Measurements from ENCODE around the gene RFX7. TPM values are rescaled to one million over a fixed set of nuclear protein-coding genes. Genes with fewer than 3 reads are reported as not detected.

The RFX7 gene
- total RNA-seq, 4 donors from 2014 or later = 8.7 to 51.5 (median 12.9) TPM

DNA sequence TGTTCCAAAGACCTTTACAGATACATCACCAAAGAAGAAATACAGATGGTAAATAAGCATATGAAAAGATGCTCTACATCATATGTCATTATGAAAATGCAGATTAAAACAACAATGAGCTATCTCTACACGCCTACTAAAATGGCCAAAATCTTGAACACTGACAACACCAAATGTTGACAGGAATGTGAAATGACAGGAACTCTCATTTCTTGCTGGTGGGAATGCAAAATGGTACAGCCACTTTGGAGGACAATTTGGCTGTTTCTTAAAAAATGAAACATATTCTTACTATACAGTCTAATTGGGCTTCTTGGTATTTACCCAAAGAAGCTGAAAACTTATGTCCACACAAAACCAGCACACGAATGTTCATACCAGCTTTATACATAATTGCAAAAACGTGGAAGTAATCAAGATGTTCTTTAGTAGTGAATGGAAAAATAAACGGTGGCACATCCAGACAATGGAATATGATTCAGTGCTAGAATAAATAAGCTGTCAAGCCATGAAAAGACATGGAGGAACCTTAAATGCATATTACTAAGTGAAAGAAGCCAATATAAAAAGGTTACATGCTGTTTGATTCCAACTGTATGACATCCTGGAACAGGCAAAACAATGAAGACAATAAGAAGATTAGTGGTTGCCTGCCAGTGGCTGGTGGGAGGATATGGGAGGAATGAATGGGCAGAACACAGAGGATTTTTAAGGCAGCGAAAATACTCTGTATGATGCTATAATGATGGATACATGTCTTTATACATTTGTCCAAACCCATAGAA is 169.0 kb downstream of the RFX7 start:
- Histone ChIP-seq H3K4me3 (no peak overlapping the region), H3K27me3 (no peaks in the 10 kb centered on the region), H3K9me3 (no peaks in the 10 kb centered on the region), H3K27ac (no peak overlapping the region), H3K4me1 (no peaks in the 10 kb centered on the region), H3K36me3 (no peaks in the 10 kb centered on the region)
- no peak for DNase-seq
- WGBS, 2 donors (ENCODE audit: low coverage in 1 of 2) = 53 to 54% methylated on average over 5 of the region's 5 CpGs
- intact Hi-C loops (cut with DNase I; ENCODE audit: low total_unique reads) = no loop called here
- in situ Hi-C loops (cut with MboI; ENCODE audit: low pct_ligation_motif_present in 1 of 4, low pct_unique_long_range_greater_than_20kb in 1 of 4, low sequenced_read_pairs in 3 of 4) = no loop called here
- no peak for TF ChIP-seq EP300 (IDR thresholded peaks at IDR 0.05; ENCODE audit: low read depth)
- TF ChIP-seq POLR2A (IDR thresholded peaks at IDR 0.05) = no peak
- TF ChIP-seq, protein P1, sequence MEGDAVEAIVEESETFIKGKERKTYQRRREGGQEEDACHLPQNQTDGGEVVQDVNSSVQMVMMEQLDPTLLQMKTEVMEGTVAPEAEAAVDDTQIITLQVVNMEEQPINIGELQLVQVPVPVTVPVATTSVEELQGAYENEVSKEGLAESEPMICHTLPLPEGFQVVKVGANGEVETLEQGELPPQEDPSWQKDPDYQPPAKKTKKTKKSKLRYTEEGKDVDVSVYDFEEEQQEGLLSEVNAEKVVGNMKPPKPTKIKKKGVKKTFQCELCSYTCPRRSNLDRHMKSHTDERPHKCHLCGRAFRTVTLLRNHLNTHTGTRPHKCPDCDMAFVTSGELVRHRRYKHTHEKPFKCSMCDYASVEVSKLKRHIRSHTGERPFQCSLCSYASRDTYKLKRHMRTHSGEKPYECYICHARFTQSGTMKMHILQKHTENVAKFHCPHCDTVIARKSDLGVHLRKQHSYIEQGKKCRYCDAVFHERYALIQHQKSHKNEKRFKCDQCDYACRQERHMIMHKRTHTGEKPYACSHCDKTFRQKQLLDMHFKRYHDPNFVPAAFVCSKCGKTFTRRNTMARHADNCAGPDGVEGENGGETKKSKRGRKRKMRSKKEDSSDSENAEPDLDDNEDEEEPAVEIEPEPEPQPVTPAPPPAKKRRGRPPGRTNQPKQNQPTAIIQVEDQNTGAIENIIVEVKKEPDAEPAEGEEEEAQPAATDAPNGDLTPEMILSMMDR (IDR thresholded peaks at IDR 0.05) = no peak
- TF ChIP-seq POLR2AphosphoS5 (IDR thresholded peaks at IDR 0.05) = no peak

DNA sequence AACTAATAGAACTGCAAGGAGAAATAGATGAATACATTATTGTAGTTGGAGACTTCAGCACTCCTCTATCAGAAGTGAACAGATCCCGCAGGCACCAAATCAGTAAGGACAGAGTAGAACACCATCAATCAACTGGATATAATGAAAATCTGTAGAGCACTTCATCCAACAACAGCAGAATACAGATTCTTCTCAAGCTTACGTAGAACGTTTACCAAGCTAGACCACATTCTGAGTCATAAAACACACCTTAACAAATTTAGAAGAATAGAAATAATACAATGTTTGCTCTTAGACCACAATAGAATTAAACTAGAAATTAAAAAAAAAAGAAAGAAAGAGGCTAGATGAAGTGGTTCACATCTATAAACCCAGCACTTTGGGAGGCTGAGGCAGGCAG is 179.5 kb downstream of the RFX7 start:
- in situ Hi-C loops (cut with MboI; ENCODE audit: low pct_ligation_motif_present in 1 of 4, low pct_unique_long_range_greater_than_20kb in 1 of 4, low sequenced_read_pairs in 3 of 4) = no loop called here
- TF ChIP-seq, protein P1 (IDR thresholded peaks at IDR 0.05) = no peak
- no peak for TF ChIP-seq POLR2AphosphoS5 (IDR thresholded peaks at IDR 0.05)
- TF ChIP-seq EP300 (IDR thresholded peaks at IDR 0.05; ENCODE audit: low read depth) = no peak
- TF ChIP-seq POLR2A (IDR thresholded peaks at IDR 0.05) = no peak

DNA sequence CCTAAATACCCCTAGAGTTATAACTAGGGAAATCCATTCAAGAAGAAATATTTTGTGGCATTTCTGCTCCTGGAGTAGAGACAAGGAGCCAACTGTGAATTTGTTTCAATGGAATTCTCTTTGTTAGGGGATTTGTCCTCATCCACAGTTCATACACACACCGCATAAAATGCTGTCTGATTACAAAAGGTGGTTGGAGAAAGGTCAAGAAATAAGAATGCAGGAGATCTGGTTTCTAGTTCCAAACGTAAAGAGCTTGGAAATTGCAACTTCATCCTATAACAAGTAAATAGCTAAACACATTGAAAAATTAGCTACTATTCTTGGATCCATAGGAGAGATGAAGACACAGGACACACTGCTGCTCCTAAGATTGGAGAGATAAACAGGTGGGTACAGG is 184.0 kb downstream of the RFX7 start:
- in situ Hi-C loops (cut with MboI; ENCODE audit: low pct_ligation_motif_present in 1 of 4, low pct_unique_long_range_greater_than_20kb in 1 of 4, low sequenced_read_pairs in 3 of 4) = no loop called here
- Histone ChIP-seq H3K27ac (no peak overlapping the region), H3K4me3 (no peak overlapping the region), H3K36me3 (no peaks in the 10 kb centered on the region), H3K4me1 (no peaks in the 10 kb centered on the region), H3K9me3 (no peaks in the 10 kb centered on the region), H3K27me3 (no peaks in the 10 kb centered on the region)
- WGBS, 2 donors (ENCODE audit: low coverage in 1 of 2) = 81 to 100% methylated on average over 2 of the region's 2 CpGs
- no peak for DNase-seq
- intact Hi-C loops (cut with DNase I; ENCODE audit: low total_unique reads) = no loop called here
- TF ChIP-seq POLR2A (IDR thresholded peaks at IDR 0.05) = no peak
- TF ChIP-seq EP300 (IDR thresholded peaks at IDR 0.05; ENCODE audit: low read depth) = no peak
- TF ChIP-seq, protein P1 (IDR thresholded peaks at IDR 0.05) = no peak
- no peak for TF ChIP-seq POLR2AphosphoS5 (IDR thresholded peaks at IDR 0.05)

More for the DNA sequence above, 179.5 kb downstream of the RFX7 start:
- DNase-seq = no peak
- intact Hi-C loops (cut with DNase I; ENCODE audit: low total_unique reads) = no loop called here
- H3K36me3 ChIP-seq = no peaks in the 10 kb centered on the region
- H3K27ac ChIP-seq = no peak overlapping the region
- H3K27me3 ChIP-seq = no peaks in the 10 kb centered on the region
- H3K4me3 ChIP-seq = no peak overlapping the region
- H3K4me1 ChIP-seq = no peaks in the 10 kb centered on the region
- WGBS, 2 donors (ENCODE audit: low coverage in 1 of 2) = 67 to 71% methylated on average over 3 of the region's 3 CpGs
- no peaks in the 10 kb centered on the region for H3K9me3 ChIP-seq

DNA sequence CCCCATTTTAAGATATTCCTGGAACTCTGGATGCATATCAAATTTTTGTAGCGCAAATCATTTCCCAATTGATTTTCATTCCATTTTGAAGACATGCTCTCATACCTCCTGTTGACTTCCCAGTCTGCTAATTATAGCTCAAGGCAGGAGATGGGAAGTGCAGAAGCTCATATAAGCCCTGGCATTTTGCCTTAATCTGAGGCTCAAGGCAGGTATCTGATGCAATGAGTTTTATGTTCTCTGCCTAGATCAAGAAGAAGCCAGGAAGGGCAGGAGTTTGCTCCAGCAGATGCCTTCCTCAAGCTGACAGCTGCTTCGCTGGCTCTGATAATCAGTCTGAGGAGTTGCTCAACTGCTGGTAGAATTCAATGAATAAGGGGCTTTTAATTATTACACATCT is 184.7 kb downstream of the RFX7 start:
- in situ Hi-C loops (cut with MboI; ENCODE audit: low pct_ligation_motif_present in 1 of 4, low pct_unique_long_range_greater_than_20kb in 1 of 4, low sequenced_read_pairs in 3 of 4) = no loop called here

More for the DNA sequence above, 184.7 kb downstream of the RFX7 start:
- Histone ChIP-seq H3K27ac (no peak overlapping the region), H3K36me3 (no peaks in the 10 kb centered on the region), H3K27me3 (no peaks in the 10 kb centered on the region), H3K4me1 (no peaks in the 10 kb centered on the region), H3K9me3 (no peaks in the 10 kb centered on the region), H3K4me3 (no peak overlapping the region)
- TF ChIP-seq, protein P1 (IDR thresholded peaks at IDR 0.05) = no peak
- no peak for TF ChIP-seq POLR2A (IDR thresholded peaks at IDR 0.05)
- no peak for TF ChIP-seq EP300 (IDR thresholded peaks at IDR 0.05; ENCODE audit: low read depth)
- no peak for TF ChIP-seq POLR2AphosphoS5 (IDR thresholded peaks at IDR 0.05)
- DNase-seq = no peak
- intact Hi-C loops (cut with DNase I; ENCODE audit: low total_unique reads) = no loop called here
- 86 to 90% methylated on average over 1 to 2 of the region's 2 CpGs for WGBS, 2 donors (ENCODE audit: low coverage in 1 of 2)

All from transverse colon (tissue), 4 donors.